ENCODE data around the gene DDAH2. TPM values are rescaled to one million over a fixed set of nuclear protein-coding genes. Genes with fewer than 3 reads are reported as not detected.
A peak's percentile ranks its signal among the peaks of the same experiment; 100 is the strongest.

The DDAH2 gene
- total RNA-seq, 4 donors from 2014 or later: 78.3 to 148 (median 107) TPM

GRCh38 chr6:31776485-31776988 is 47.4 kb upstream of the DDAH2 start:
- 20 to 27% methylated on average over 2 to 14 of the region's 14 CpGs for WGBS, 2 donors (ENCODE audit: low coverage in 1 of 2)
- Histone ChIP-seq H3K4me3 (peak overlapping the region in 1 of 4 donors; percentile 9), H3K27me3 (no peaks in the 10 kb centered on the region), H3K36me3 (peaks cover 0 to 10% (median 0%) of the 10 kb centered on the region in 4 donors), H3K9me3 (no peaks in the 10 kb centered on the region), H3K27ac (peak overlapping the region; percentile 42 to 65 (median 52)), H3K4me1 (peaks cover 17 to 34% (median 27%) of the 10 kb centered on the region in 4 donors)
- in situ Hi-C loops (cut with MboI; ENCODE audit: low pct_ligation_motif_present in 1 of 4, low pct_unique_long_range_greater_than_20kb in 1 of 4, low sequenced_read_pairs in 3 of 4): no loop called here
- no peak for DNase-seq
- intact Hi-C loops (cut with DNase I; ENCODE audit: low total_unique reads): no loop called here
- TF ChIP-seq CTCF (IDR thresholded peaks at IDR 0.05) (no peak), POLR2A (IDR thresholded peaks at IDR 0.05) (no peak)

- Histone ChIP-seq H3K27ac (peak overlapping the region; percentile 47 to 71 (median 59)), H3K36me3 (peaks cover 0 to 10% (median 0%) of the 10 kb centered on the region in 4 donors), H3K27me3 (no peaks in the 10 kb centered on the region), H3K4me1 (peaks cover 17 to 34% (median 27%) of the 10 kb centered on the region in 4 donors), H3K9me3 (no peaks in the 10 kb centered on the region), H3K4me3 (no peak overlapping the region)
- TF ChIP-seq POLR2AphosphoS5 (IDR thresholded peaks at IDR 0.05) (no peak), POLR2A (IDR thresholded peaks at IDR 0.05) (no peak), EP300 (IDR thresholded peaks at IDR 0.05; ENCODE audit: low read depth) (no peak), CTCF (IDR thresholded peaks at IDR 0.05) (no peak)
- intact Hi-C loops (cut with DNase I; ENCODE audit: low total_unique reads) (no loop called here), in situ Hi-C loops (cut with MboI; ENCODE audit: low pct_ligation_motif_present in 1 of 4, low pct_unique_long_range_greater_than_20kb in 1 of 4, low sequenced_read_pairs in 3 of 4) (no loop called here)
- WGBS, 2 donors (ENCODE audit: low coverage in 1 of 2): 79 to 82% methylated on average over 7 to 31 of the region's 32 CpGs
- DNase-seq: no peak
These were observed 46.8 kb upstream of the DDAH2 start for GRCh38 chr6:31775633-31776484.

GRCh38 chr6:31775184-31775583 is 46.1 kb upstream of the DDAH2 start:
- peak overlapping the region; percentile 47 to 71 (median 59) for H3K27ac ChIP-seq
- WGBS, 2 donors (ENCODE audit: low coverage in 1 of 2): 52 to 61% methylated on average over 2 of the region's 4 CpGs
- peaks cover 0 to 3% (median 0%) of the 10 kb centered on the region in 4 donors for H3K36me3 ChIP-seq
- no peak overlapping the region for H3K4me3 ChIP-seq
- peaks cover 18 to 36% (median 29%) of the 10 kb centered on the region in 4 donors for H3K4me1 ChIP-seq
- no peak for TF ChIP-seq POLR2A (IDR thresholded peaks at IDR 0.05)
- TF ChIP-seq EP300 (IDR thresholded peaks at IDR 0.05; ENCODE audit: low read depth): no peak
- TF ChIP-seq POLR2AphosphoS5 (IDR thresholded peaks at IDR 0.05): peak in 1 of 3 donors; percentile 12
- TF ChIP-seq CTCF (IDR thresholded peaks at IDR 0.05): peak in 4 of 5 experiments; percentile 14 to 65 (median 36)
- no peaks in the 10 kb centered on the region for H3K9me3 ChIP-seq
- no peaks in the 10 kb centered on the region for H3K27me3 ChIP-seq
- in situ Hi-C loops (cut with MboI; ENCODE audit: low pct_ligation_motif_present in 1 of 4, low pct_unique_long_range_greater_than_20kb in 1 of 4, low sequenced_read_pairs in 3 of 4) (no loop called here), intact Hi-C loops (cut with DNase I; ENCODE audit: low total_unique reads) (no loop called here)
- DNase-seq: peak; percentile 74

GRCh38 chr6:31771992-31772358 is 42.9 kb upstream of the DDAH2 start:
- TF ChIP-seq POLR2A (IDR thresholded peaks at IDR 0.05): no peak
- TF ChIP-seq CTCF (IDR thresholded peaks at IDR 0.05): no peak
- no peak for TF ChIP-seq EP300 (IDR thresholded peaks at IDR 0.05; ENCODE audit: low read depth)
- no peak for TF ChIP-seq POLR2AphosphoS5 (IDR thresholded peaks at IDR 0.05)
- Histone ChIP-seq H3K4me1 (peaks cover 18 to 33% (median 26%) of the 10 kb centered on the region in 4 donors), H3K4me3 (no peak overlapping the region), H3K27ac (no peak overlapping the region), H3K9me3 (no peaks in the 10 kb centered on the region), H3K27me3 (no peaks in the 10 kb centered on the region), H3K36me3 (no peaks in the 10 kb centered on the region)
- intact Hi-C loops (cut with DNase I; ENCODE audit: low total_unique reads) (no loop called here), in situ Hi-C loops (cut with MboI; ENCODE audit: low pct_ligation_motif_present in 1 of 4, low pct_unique_long_range_greater_than_20kb in 1 of 4, low sequenced_read_pairs in 3 of 4) (no loop called here)
- 63 to 75% methylated on average over 4 of the region's 4 CpGs for WGBS, 2 donors (ENCODE audit: low coverage in 1 of 2)
- DNase-seq: no peak

Data from transverse colon (tissue), 4 donors.